Breast epithelium (tissue), 3 donors: ENCODE results near the gene ERCC5.

Experiments
- CTCF ChIP-seq, 3 donors: fragments of 450-650 bp; IDR thresholded peaks; one replicate each; pipeline ENCODE4 v1.5.1; 2016 to 2017; ENCODE audit warnings: antibody characterized with exemption in 3 of 3, mild to moderate bottlenecking in 3 of 3, moderate library complexity in 3 of 3
- POLR2A ChIP-seq: fragments of 450-650 bp; IDR thresholded peaks from one replicate; pipeline ENCODE4 v1.6.1; 2016; ENCODE audit warnings: antibody characterized with exemption, mild to moderate bottlenecking, moderate library complexity

DNA sequence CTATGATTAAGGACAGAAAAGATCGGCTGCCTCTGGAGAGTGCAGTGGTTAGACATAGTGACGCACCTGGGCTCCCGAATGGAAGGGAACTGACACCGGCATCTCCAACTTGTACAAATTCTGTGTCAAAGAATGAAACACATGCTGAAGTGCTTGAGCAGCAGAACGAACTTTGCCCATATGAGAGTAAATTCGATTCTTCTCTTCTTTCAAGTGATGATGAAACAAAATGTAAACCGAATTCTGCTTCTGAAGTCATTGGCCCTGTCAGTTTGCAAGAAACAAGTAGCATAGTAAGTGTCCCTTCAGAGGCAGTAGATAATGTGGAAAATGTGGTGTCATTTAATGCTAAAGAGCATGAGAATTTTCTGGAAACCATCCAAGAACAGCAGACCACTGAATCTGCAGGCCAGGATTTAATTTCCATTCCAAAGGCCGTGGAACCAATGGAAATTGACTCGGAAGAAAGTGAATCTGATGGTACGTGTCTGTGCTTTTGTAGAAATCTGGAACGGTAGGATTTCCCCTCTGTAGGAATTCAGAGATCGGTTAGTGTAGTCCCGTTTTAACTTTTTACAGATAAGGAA, 16.9 kb downstream of the ERCC5 start:
- TF ChIP-seq CTCF (IDR thresholded peaks at IDR 0.05) (no peak), POLR2A (no peak)
